A673 (cell line): ENCODE data around the gene THBS1.

ENCODE experiments used
- CTCF ChIP-seq: fragments of 300-800, 200-600 bp; sonication (generic); conservative IDR thresholded peaks from 2 replicates; pipeline ENCODE4 v1.5.1; 2017; ENCODE audit warnings: low read depth, mild to moderate bottlenecking, antibody characterized with exemption, low read length, moderate library complexity, mixed read lengths
- EZH2 ChIP-seq: fragments of 200-600 bp; sonication (generic); IDR thresholded peaks from 2 replicates; pipeline ENCODE4 v1.6.1; 2017; ENCODE audit warnings: borderline replicate concordance, low read depth, mild to moderate bottlenecking, mixed read lengths, antibody characterized with exemption, low read length; ENCODE audit not compliant: poor library complexity, severe bottlenecking

- TF ChIP-seq CTCF (no peak), EZH2 (no peak)
These were observed 18.3 kb downstream of the THBS1 start for GRCh38 chr15:39598958-39599845.
